C1 segment of cervical spinal cord (tissue), 14 donors: ENCODE results near the gene FAF1.
"Not testable (repeated sequence)": the region's sequence is repeated elsewhere in the genome, so short reads cannot be mapped to it uniquely, and the experiment has no call there.

Source experiments
- DNase-seq, 14 donors: peaks; one replicate each; lab custom pipeline; 2025; lab: John Stamatoyannopoulos, UW

The FAF1 gene

GRCh38 chr1:50566405-50566804 is 393.7 kb downstream of the FAF1 start:
- DNase-seq, result no peak

GRCh38 chr1:50564417-50564816 is 395.6 kb downstream of the FAF1 start:
- no peak for DNase-seq

- no peak for DNase-seq
Measured at GRCh38 chr1:50562106-50562505, 398.0 kb downstream of the FAF1 start.

GRCh38 chr1:50559421-50559820 is 400.6 kb downstream of the FAF1 start:
- no peak for DNase-seq

GRCh38 chr1:50553921-50554320 is 406.1 kb downstream of the FAF1 start:
- DNase-seq, result no peak

GRCh38 chr1:50548243-50548642 is 411.8 kb downstream of the FAF1 start:
- no peak for DNase-seq

GRCh38 chr1:50542362-50542761 is 417.7 kb downstream of the FAF1 start:
- DNase-seq, result no peak

- DNase-seq, result no peak
Measured at GRCh38 chr1:50538476-50538875, 421.6 kb downstream of the FAF1 start.

- DNase-seq, result no peak
Measured at GRCh38 chr1:50531601-50532000, 428.5 kb downstream of the FAF1 start.

GRCh38 chr1:50531027-50531426 is 429.0 kb downstream of the FAF1 start:
- no peak for DNase-seq

- no peak for DNase-seq
Measured at GRCh38 chr1:50529510-50529909, 430.6 kb downstream of the FAF1 start.

GRCh38 chr1:50527987-50528320 is 432.1 kb downstream of the FAF1 start:
- not testable (repeated sequence) for DNase-seq

GRCh38 chr1:50527249-50527986 is 432.6 kb downstream of the FAF1 start:
- DNase-seq, result no peak

GRCh38 chr1:50526431-50526830 is 433.6 kb downstream of the FAF1 start:
- no peak for DNase-seq

GRCh38 chr1:50523548-50523947 is 436.5 kb downstream of the FAF1 start:
- DNase-seq, result no peak

- no peak for DNase-seq
Measured at GRCh38 chr1:50522691-50523342, 437.2 kb downstream of the FAF1 start.

GRCh38 chr1:50521703-50522102 is 438.4 kb downstream of the FAF1 start:
- DNase-seq, result no peak

GRCh38 chr1:50517488-50517887 is 442.6 kb downstream of the FAF1 start:
- DNase-seq, result no peak

GRCh38 chr1:50516056-50516455 is 444.0 kb downstream of the FAF1 start:
- DNase-seq, result no peak

- no peak for DNase-seq
Measured at GRCh38 chr1:50508040-50508586, 452.0 kb downstream of the FAF1 start.

GRCh38 chr1:50505427-50505826 is 454.6 kb downstream of the FAF1 start:
- no peak for DNase-seq

- no peak for DNase-seq
Measured at GRCh38 chr1:50503515-50503914, 456.6 kb downstream of the FAF1 start.

GRCh38 chr1:50502147-50502546 is 457.9 kb downstream of the FAF1 start:
- DNase-seq, result no peak
